Non-pigmented ciliary epithelial cell (primary cell): ENCODE measurements around the gene LHX6.

Source experiments
- DNase-seq: peaks from one replicate; pipeline ENCODE4 v3.0.0-alpha.2; 2010; ENCODE audit warnings: low read depth

LHX6 gene

GRCh38 chr9:122228568-122229484 lies at the start of gene LHX6:
TSS of gene LHX6 (minus strand) at chr9:122228957. CDS start at chr9:122228740, 217 bp downstream.
- no peak for DNase-seq

DNA sequence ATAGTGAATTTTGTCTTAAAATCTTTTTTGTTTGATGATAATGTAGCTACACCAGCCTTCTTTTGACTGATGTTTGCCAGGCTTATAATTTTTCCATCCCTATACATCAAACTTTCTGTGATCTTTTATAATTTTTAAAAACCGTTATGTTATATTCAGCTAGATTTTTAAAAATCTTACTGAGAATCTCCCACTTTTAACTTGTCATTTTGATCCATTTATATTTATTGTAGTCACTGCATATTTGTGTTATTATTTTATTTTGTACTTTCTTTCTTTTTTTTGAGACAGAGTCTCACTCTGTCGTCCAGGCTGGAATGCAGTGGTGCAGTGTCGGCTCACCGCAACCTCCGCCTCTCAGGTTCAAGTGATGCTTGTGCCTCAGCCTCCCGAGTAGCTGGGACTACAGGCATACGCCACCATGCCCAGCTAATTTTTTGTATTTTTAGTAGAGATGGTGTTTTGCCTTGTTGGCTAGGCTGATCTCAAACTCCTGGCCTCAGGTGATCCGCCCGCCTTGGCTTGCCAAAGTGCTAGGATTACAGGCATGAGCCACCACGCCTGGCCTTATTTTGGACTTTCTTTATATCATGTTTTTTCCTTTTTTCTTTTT lies 48.6 kb upstream of the LHX6 start:
- DNase-seq = no peak

- no peak for DNase-seq
Measured at GRCh38 chr9:122276096-122276495, 47.3 kb upstream of the LHX6 start.

- DNase-seq = no peak
Measured at GRCh38 chr9:122274055-122274454, 45.3 kb upstream of the LHX6 start.

- no peak for DNase-seq
Measured at GRCh38 chr9:122268041-122268814, 39.5 kb upstream of the LHX6 start.

- no peak for DNase-seq
Measured at GRCh38 chr9:122265149-122265915, 36.6 kb upstream of the LHX6 start.

DNA sequence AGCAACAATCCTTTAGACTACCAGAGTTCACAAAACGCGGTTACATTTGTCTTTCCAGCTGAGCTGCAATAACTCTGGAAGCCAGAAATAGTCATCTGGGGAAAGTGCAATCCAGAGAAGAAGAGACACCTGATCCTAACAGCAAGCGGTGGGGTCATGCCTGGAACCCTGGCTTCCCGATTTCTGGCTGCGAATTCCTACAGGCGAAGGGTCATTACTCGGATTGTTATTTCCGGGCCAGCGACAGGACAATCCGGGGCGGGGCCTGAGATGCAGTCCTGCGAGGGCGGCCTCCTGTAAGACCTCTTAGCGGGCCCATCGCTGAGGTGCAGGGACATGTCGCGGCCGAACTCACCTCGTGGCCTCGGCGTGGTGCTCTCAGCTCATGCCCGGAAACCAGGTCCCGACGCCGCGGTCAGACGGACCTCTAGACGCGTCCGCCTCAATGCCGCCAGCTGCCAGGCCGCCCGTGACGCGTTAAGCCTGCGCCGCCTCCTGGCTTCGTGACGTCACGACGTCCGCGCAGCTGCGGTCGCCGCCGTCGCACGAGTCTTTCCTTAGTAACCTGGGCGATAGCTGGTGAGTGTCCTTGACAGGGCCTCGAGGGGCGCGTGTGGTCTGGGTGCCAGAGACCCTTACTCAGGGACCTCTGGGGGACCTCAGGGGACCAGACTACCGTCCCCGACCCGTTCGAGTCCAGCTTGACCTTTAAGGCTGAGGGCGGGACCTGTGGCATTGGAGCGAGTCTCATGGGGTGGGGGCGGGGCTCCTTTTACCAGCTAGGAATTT lies 35.8 kb upstream of the LHX6 start, which contains the start of the genes MRRF and RBM18:
TSS of gene MRRF (plus strand) at position 523 of the 789 bp plus-strand sequence. CDS start 6,010 bp downstream, outside the sequence.
TSS of gene RBM18 (minus strand) at position 481 of the 789 bp plus-strand sequence. CDS start 3,348 bp downstream, outside the sequence.
- peak; percentile 41 for DNase-seq

DNA sequence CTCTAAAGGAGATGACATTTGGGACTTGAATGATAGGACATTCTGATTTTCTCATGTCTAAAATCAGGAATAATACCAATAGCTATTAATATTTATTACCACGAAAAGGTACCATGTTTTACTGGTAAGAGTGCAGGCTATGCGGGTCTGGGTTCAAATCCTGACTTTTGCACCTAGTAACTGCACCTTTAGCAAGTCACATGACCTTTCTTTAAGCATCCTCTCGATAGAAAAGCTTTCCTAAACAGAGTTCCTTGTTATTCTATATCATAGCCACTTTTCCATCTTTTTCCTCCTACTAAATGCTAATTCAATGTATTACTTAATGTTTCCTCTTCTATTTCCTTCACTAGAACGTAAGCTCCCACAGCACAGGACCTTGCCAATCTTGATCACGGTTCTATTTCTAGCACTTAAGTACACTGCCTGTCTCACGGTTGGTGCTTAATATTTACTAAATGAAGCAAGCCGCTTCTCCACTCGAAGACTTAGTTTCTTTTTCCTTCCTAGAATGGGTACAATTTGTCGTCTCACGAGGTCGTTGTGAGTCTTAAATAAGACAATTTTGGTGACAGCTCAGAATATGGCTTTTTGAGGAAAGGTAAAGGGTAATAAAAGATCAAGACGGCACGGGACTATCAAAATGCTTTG lies 35.1 kb upstream of the LHX6 start:
- DNase-seq = no peak

DNA sequence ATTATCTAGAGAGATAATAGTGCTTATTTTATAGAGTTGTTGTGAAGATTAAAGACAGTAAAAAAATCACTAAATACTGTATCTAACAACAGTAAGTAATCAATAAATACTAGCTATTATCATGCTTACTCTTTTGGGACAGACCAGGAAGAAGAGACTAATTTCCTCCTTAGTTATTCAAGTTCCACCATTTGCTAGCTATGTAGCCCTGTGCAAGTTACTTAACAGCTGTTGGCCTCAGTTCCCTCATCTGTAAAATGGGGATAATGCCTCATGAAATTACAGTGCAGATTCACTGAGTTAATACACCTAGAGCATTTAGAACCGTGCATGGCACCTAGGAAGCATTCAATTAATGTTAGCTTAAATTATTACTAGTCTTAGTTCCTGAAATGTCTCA lies 33.3 kb upstream of the LHX6 start:
- DNase-seq = no peak

GRCh38 chr9:122261469-122261881 lies 32.7 kb upstream of the LHX6 start:
- DNase-seq = no peak

DNA sequence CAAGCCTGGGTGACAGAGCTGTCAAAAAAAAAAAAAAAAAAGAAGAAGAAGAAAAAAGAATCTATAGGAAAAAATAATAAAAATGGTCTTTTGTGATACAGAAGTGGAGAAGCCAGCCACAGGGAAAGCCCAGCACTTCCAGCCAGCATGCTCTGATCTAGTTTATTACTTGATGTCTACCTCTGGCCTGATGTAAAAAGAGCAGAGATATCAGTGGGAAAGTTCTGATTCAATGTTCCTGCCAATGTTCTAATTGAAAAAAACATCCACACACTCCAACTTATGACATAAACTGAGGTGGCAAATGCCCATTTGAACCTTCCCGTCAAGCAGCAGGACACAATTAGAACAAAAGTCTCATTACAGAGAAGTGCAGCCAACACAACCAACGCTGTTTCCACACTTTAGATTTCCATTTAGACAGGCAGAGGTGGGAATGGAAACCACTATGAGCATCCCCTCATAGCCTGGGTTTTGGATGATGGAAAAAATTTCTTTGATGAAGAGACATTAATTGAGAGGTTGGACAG lies 30.2 kb upstream of the LHX6 start:
- DNase-seq = no peak

GRCh38 chr9:122256206-122256605 lies 27.4 kb upstream of the LHX6 start:
- DNase-seq = no peak

GRCh38 chr9:122254761-122255160 lies 26.0 kb upstream of the LHX6 start:
- DNase-seq = no peak

- no peak for DNase-seq
Measured at GRCh38 chr9:122252796-122253195, 24.0 kb upstream of the LHX6 start.

- no peak for DNase-seq
Measured at GRCh38 chr9:122251351-122251750, 22.6 kb upstream of the LHX6 start.

DNA sequence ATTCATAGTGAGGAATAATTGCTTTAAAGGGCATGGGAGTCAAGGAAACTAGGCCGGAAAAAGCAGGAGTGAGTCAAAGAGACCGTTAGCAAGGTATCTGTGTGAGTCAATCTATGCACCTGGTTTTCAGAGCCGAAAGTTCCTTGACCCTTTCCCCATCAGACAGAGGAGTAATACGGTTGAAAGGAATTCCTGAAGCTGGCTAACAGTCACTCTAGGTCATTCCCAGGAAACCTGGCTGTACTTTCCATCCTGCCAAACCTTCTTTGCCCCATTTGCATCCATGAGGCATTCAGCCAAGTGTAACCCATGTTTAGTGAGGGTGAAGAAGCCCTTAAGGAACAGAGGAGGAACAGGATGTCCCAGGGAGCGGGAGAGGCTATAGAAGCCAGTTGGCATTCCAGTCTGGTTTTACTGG lies 19.7 kb upstream of the LHX6 start:
- DNase-seq = no peak

DNA sequence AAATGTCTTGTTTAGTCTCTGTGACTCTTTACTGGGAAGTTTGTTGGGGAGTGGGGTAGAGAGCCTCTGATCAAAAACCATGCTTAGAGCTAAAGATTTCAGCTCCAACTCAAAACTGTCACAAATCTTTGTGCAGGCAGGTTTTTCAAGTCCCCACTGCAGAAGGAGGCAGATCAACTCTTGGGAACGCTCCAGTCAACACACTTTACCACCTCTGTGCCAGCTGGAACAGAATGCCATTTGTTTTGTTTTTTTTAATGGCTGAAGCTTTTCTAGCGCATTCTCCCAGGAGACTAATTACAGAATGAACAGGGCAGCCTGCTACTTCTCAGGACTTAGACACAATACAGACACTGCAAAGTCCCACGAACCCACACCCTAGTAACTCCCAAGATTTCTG lies 17.9 kb upstream of the LHX6 start:
- no peak for DNase-seq

GRCh38 chr9:122244349-122244748 lies 15.6 kb upstream of the LHX6 start:
- no peak for DNase-seq

GRCh38 chr9:122239722-122240121 lies 11.0 kb upstream of the LHX6 start:
- no peak for DNase-seq

GRCh38 chr9:122236681-122237080 lies 7.9 kb upstream of the LHX6 start:
- no peak for DNase-seq
